Kidney (tissue), 14 donors: ENCODE results near the gene IPO8. TPM values are rescaled to one million over a fixed set of nuclear protein-coding genes. Genes with fewer than 3 reads are reported as not detected.
"Not testable (repeated sequence)": the region's sequence is repeated elsewhere in the genome, so short reads cannot be mapped to it uniquely, and the experiment has no call there.

Source experiments
- DNase-seq, 5 donors: peaks; one replicate each; pipeline ENCODE4 v3.0.0-alpha.2; 2013 to 2020
- FAIRE-seq: peaks from 2 replicates; lab custom pipeline; 2012; peaks lifted over from hg19 to GRCh38; lab: Jason Lieb, UNC
- H3K27ac ChIP-seq, 2 donors: one replicate each; pipeline ENCODE4 v1.7.0; 2013; ENCODE audit warnings: low read depth in 2 of 2, low read length in 2 of 2, inconsistent platforms in 1 of 2
- H3K27me3 ChIP-seq: one replicate; pipeline ENCODE4 v1.7.1; 2013; ENCODE audit warnings: low read length, inconsistent platforms; ENCODE audit not compliant: control insufficient read depth, insufficient read depth
- H3K36me3 ChIP-seq, 3 donors: one replicate each; pipeline versions ENCODE4 v1.7.0 to v1.7.1; 2013; ENCODE audit warnings: low read length in 3 of 3, control low read depth in 1 of 3, inconsistent platforms in 1 of 3; ENCODE audit not compliant: insufficient read depth in 3 of 3, control insufficient read depth in 2 of 3
- H3K4me1 ChIP-seq, 3 donors: one replicate each; pipeline versions ENCODE4 v1.7.0 to v1.7.1; 2013; ENCODE audit warnings: low read length in 3 of 3, inconsistent platforms in 1 of 3, low read depth in 1 of 3; ENCODE audit not compliant: control insufficient read depth in 2 of 3, insufficient read depth in 2 of 3
- H3K4me3 ChIP-seq, 3 donors: one replicate each; pipeline versions ENCODE4 v1.7.0 to v1.8.1; 2013; ENCODE audit warnings: low read length in 3 of 3, control low read depth in 1 of 3, inconsistent platforms in 1 of 3
- H3K9ac ChIP-seq, 3 donors: one replicate each; pipeline versions ENCODE4 v1.7.0 to v1.7.1; 2013; ENCODE audit warnings: low read length in 3 of 3, control low read depth in 1 of 3, inconsistent platforms in 1 of 3
- H3K9me3 ChIP-seq, 3 donors: one replicate each; pipeline versions ENCODE4 v1.7.0 to v1.7.1; 2013; ENCODE audit warnings: low read length in 3 of 3, control low read depth in 1 of 3, inconsistent platforms in 1 of 3; ENCODE audit not compliant: control insufficient read depth in 2 of 3, insufficient read depth in 1 of 3
- CTCF ChIP-seq: IDR thresholded peaks from 3 replicates; pipeline ENCODE4 v1.5.1; 2012; ENCODE audit warnings: mild to moderate bottlenecking, moderate library complexity, borderline replicate concordance; ENCODE audit not compliant: insufficient read depth; ENCODE audit errors: extremely low read depth
- intact Hi-C: fragments of 100-400 bp; cut with DNase I; formaldehyde crosslinking; loops from one replicate; pipeline ENCODE4 v1.11.1; 2022
- polyA plus RNA-seq: library from polyadenylated mRNA; stranded (reverse); fragments of 350-450 nt; fragmentation: Illumina TruSeq; extraction: RNeasy Lipid Tissue Mini Kit (QIAGEN cat#74804); gene quantifications from one replicate; pipeline ENCODE4 v1.2.3, GENCODE V29; 2014; ENCODE audit warnings: low read depth, low replicate concordance; ENCODE audit not compliant: insufficient read depth
- total RNA-seq: library from RNA; stranded (reverse); fragmentation: NEBNext Ultra II Directional; extraction: Animal tissue kit (Norgen Biotek cat#: 25700); gene quantifications from one replicate; pipeline ENCODE4 v1.2.1, GENCODE V29; 2021
- donor health status: control.
- donor health status: control.
- donor health status: control.
- donor health status: control.
- donor health status: control.
- donor health status: DM: yes; HTN: yes; CAD: no.
- donor health status: Normal renal cell carcinoma (clear cell type).

The IPO8 gene
- total and polyA plus RNA-seq, 2 donors from 2014 or later: 19.5 to 63.3 TPM

- intact Hi-C loops: no loop called here
- no peak overlapping the region for H3K4me3 ChIP-seq
- DNase-seq: no peak
- no peaks in the 10 kb centered on the region for H3K4me1 ChIP-seq
- peaks cover 0 to 1% (median 0%) of the 10 kb centered on the region in 3 donors for H3K9me3 ChIP-seq
- H3K9ac ChIP-seq: no peak overlapping the region
- H3K27ac ChIP-seq: no peak overlapping the region
- TF ChIP-seq CTCF: no peak
- no peaks in the 10 kb centered on the region for H3K36me3 ChIP-seq
- no peak for FAIRE-seq
- no peaks in the 10 kb centered on the region for H3K27me3 ChIP-seq
These were observed 82.4 kb downstream of the IPO8 start for GRCh38 chr12:30613119-30613830.

GRCh38 chr12:30610718-30611117 lies 85.0 kb downstream of the IPO8 start:
- FAIRE-seq (no peak), DNase-seq (no peak)
- intact Hi-C loops: no loop called here
- no peaks in the 10 kb centered on the region for H3K27me3 ChIP-seq
- peaks cover 0 to 1% (median 0%) of the 10 kb centered on the region in 3 donors for H3K9me3 ChIP-seq
- H3K9ac ChIP-seq: no peak overlapping the region
- TF ChIP-seq CTCF: no peak
- H3K4me1 ChIP-seq: no peaks in the 10 kb centered on the region
- H3K27ac ChIP-seq: no peak overlapping the region
- no peaks in the 10 kb centered on the region for H3K36me3 ChIP-seq
- H3K4me3 ChIP-seq: no peak overlapping the region

GRCh38 chr12:30609819-30610218 lies 85.8 kb downstream of the IPO8 start:
- H3K4me3 ChIP-seq, H3K27me3 ChIP-seq, H3K27ac ChIP-seq, H3K9me3 ChIP-seq, H3K9ac ChIP-seq, H3K4me1 ChIP-seq, FAIRE-seq, DNase-seq, H3K36me3 ChIP-seq, intact Hi-C loops: not testable (repeated sequence)

- DNase-seq, H3K4me1 ChIP-seq, H3K9ac ChIP-seq, H3K4me3 ChIP-seq, intact Hi-C loops, H3K27ac ChIP-seq, FAIRE-seq, H3K9me3 ChIP-seq, H3K27me3 ChIP-seq, H3K36me3 ChIP-seq: not testable (repeated sequence)
These were observed 91.4 kb downstream of the IPO8 start for GRCh38 chr12:30604302-30604701.
